Hepatocyte (in vitro differentiated cells): ENCODE measurements around the gene LIX1.

Source experiments
- CTCF ChIP-seq: fragments of 200-600 bp; sonication (generic); IDR thresholded peaks from 2 replicates; pipeline ENCODE4 v1.5.1; 2016; ENCODE audit warnings: antibody characterized with exemption, mild to moderate bottlenecking; ENCODE audit not compliant: poor library complexity
- EZH2 ChIP-seq: fragments of 200-600 bp; sonication (generic); IDR thresholded peaks from 2 replicates; pipeline ENCODE4 v1.6.1; 2016; ENCODE audit warnings: antibody characterized with exemption, mild to moderate bottlenecking, borderline replicate concordance
- EZH2phosphoT487 ChIP-seq: fragments of 200-600 bp; sonication (generic); IDR thresholded peaks from one replicate; pipeline ENCODE4 v1.6.1; 2018; ENCODE audit warnings: antibody characterized with exemption, mild to moderate bottlenecking, low read depth, moderate library complexity; ENCODE audit not compliant: unreplicated experiment, severe bottlenecking

- no peak for TF ChIP-seq EZH2
- TF ChIP-seq CTCF = no peak
- TF ChIP-seq EZH2phosphoT487 = no peak
These were observed 26.5 kb downstream of the LIX1 start for GRCh38 chr5:97115932-97116331.
